Urinary bladder (tissue), 4 donors: ENCODE measurements around the gene RBM15B. TPM values are rescaled to one million over a fixed set of nuclear protein-coding genes. Genes with fewer than 3 reads are reported as not detected.
A peak's percentile ranks its signal among the peaks of the same experiment; 100 is the strongest.
"Not testable (repeated sequence)": the region's sequence is repeated elsewhere in the genome, so short reads cannot be mapped to it uniquely, and the experiment has no call there.

Experiments used
- DNase-seq: peaks from one replicate; pipeline ENCODE4 v3.0.0-alpha.2; 2015; ENCODE audit errors: extremely low spot score
- H3K27ac ChIP-seq: one replicate; pipeline ENCODE4 v1.5.1; 2013; ENCODE audit warnings: low read depth, mild to moderate bottlenecking, moderate library complexity
- H3K36me3 ChIP-seq: one replicate; pipeline ENCODE4 v1.6.1; 2013; ENCODE audit warnings: mild to moderate bottlenecking, moderate library complexity; ENCODE audit not compliant: insufficient read depth
- H3K4me1 ChIP-seq: one replicate; pipeline ENCODE4 v1.6.1; 2013; ENCODE audit warnings: mild to moderate bottlenecking, moderate library complexity; ENCODE audit not compliant: insufficient read depth
- H3K4me3 ChIP-seq: one replicate; pipeline ENCODE4 v1.5.1; 2013; ENCODE audit warnings: low read depth, low read length
- WGBS: extraction: QIAGEN DNeasy Blood & Tissue Kit; methylation state at CpG from one replicate; pipeline ENCODE4 v1.1.7; 2013; 5-methylcytosine and 5-hydroxymethylcytosine counted together
- polyA plus RNA-seq: library from polyadenylated mRNA; stranded (reverse); fragments of 200-250 nt; gene quantifications from one replicate; pipeline ENCODE4 v1.2.3, GENCODE V29; 2013
- total RNA-seq: library from RNA; depleted of rRNA; stranded (reverse); fragments of >200 nt; gene quantifications from one replicate; pipeline ENCODE4 v1.2.3, GENCODE V29; 2014
- donor health status: healthy with polysubstance abuse.
- donor health status: healthy.

RBM15B gene
- total and polyA plus RNA-seq, 2 donors: 17.1 to 24.4 TPM

- no peaks in the 10 kb centered on the region for H3K36me3 ChIP-seq
- H3K27ac ChIP-seq: no peak overlapping the region
- DNase-seq: no peak
- 88% methylated on average over 4 of the region's 4 CpGs for WGBS
- no peak overlapping the region for H3K4me3 ChIP-seq
- H3K4me1 ChIP-seq: no peaks in the 10 kb centered on the region
Observed at GRCh38 chr3:51382076-51382745, 8.9 kb upstream of the RBM15B start.

GRCh38 chr3:51382947-51383578 is 8.0 kb upstream of the RBM15B start:
- Histone ChIP-seq H3K36me3 (no peaks in the 10 kb centered on the region), H3K4me3 (no peak overlapping the region), H3K4me1 (no peaks in the 10 kb centered on the region), H3K27ac (no peak overlapping the region)
- DNase-seq: no peak
- 94% methylated on average over 3 of the region's 3 CpGs for WGBS

GRCh38 chr3:51384055-51384725 is 6.9 kb upstream of the RBM15B start:
- Histone ChIP-seq H3K4me1 (no peaks in the 10 kb centered on the region), H3K4me3 (peak overlapping the region; percentile 58), H3K27ac (peak overlapping the region; percentile 87), H3K36me3 (no peaks in the 10 kb centered on the region)
- under 1% methylated on average over 29 of the region's 29 CpGs for WGBS
- no peak for DNase-seq

GRCh38 chr3:51384726-51385473 is 6.2 kb upstream of the RBM15B start, which contains the start of gene MANF:
MANF (plus strand) TSS chr3:51385291; CDS start chr3:51385343, 52 bp downstream.
- Histone ChIP-seq H3K4me1 (no peaks in the 10 kb centered on the region), H3K36me3 (no peaks in the 10 kb centered on the region), H3K27ac (peak within 1 kb of the TSS; percentile 89), H3K4me3 (peak within 1 kb of the TSS; percentile 58)
- DNase-seq: peak; percentile 95
- WGBS: under 1% methylated on average over 65 of the region's 65 CpGs

- Histone ChIP-seq H3K4me3 (peak overlapping the region; percentile 58), H3K27ac (peak overlapping the region; percentile 89), H3K4me1 (no peaks in the 10 kb centered on the region), H3K36me3 (no peaks in the 10 kb centered on the region)
- WGBS: 4% methylated on average over 18 of the region's 18 CpGs
- DNase-seq: no peak
Observed at GRCh38 chr3:51385621-51386091, 5.4 kb upstream of the RBM15B start.

- Histone ChIP-seq H3K4me1 (no peaks in the 10 kb centered on the region), H3K27ac (no peak overlapping the region), H3K4me3 (no peak overlapping the region), H3K36me3 (no peaks in the 10 kb centered on the region)
- no peak for DNase-seq
- WGBS: 32% methylated on average over 8 of the region's 8 CpGs
Observed at GRCh38 chr3:51386159-51386851, 4.8 kb upstream of the RBM15B start.

GRCh38 chr3:51386852-51387229 is 4.2 kb upstream of the RBM15B start:
- DNase-seq: no peak
- H3K27ac ChIP-seq: no peak overlapping the region
- H3K4me1 ChIP-seq: no peaks in the 10 kb centered on the region
- WGBS: 90% methylated on average over 5 of the region's 5 CpGs
- no peak overlapping the region for H3K4me3 ChIP-seq
- no peaks in the 10 kb centered on the region for H3K36me3 ChIP-seq

- not testable (repeated sequence) for H3K4me3 ChIP-seq, DNase-seq, H3K27ac ChIP-seq, H3K4me1 ChIP-seq, H3K36me3 ChIP-seq
- WGBS: 75% methylated on average over 6 of the region's 6 CpGs
Observed at GRCh38 chr3:51387281-51387680, 3.8 kb upstream of the RBM15B start.

GRCh38 chr3:51388286-51389029 is 2.6 kb upstream of the RBM15B start:
- Histone ChIP-seq H3K4me1 (peaks cover 2% of the 10 kb centered on the region), H3K27ac (no peak overlapping the region), H3K36me3 (no peaks in the 10 kb centered on the region), H3K4me3 (no peak overlapping the region)
- WGBS: 71% methylated on average over 6 of the region's 6 CpGs
- peak; percentile 66 for DNase-seq

GRCh38 chr3:51389423-51390183 is 1.5 kb upstream of the RBM15B start:
- Histone ChIP-seq H3K36me3 (peaks cover under 1% of the 10 kb centered on the region), H3K4me3 (no peak overlapping the region), H3K27ac (no peak overlapping the region), H3K4me1 (peaks cover 2% of the 10 kb centered on the region)
- 60% methylated on average over 6 of the region's 6 CpGs for WGBS
- DNase-seq: no peak

GRCh38 chr3:51390246-51391074 is 625 bp upstream of the RBM15B start:
- DNase-seq: no peak
- H3K36me3 ChIP-seq: peaks cover 3% of the 10 kb centered on the region
- H3K4me3 ChIP-seq: peak overlapping the region; percentile 8
- peaks cover 2% of the 10 kb centered on the region for H3K4me1 ChIP-seq
- peak overlapping the region; percentile 27 for H3K27ac ChIP-seq
- WGBS: 42% methylated on average over 29 of the region's 29 CpGs
